ENCODE results near the gene PEAK1.

DNA sequence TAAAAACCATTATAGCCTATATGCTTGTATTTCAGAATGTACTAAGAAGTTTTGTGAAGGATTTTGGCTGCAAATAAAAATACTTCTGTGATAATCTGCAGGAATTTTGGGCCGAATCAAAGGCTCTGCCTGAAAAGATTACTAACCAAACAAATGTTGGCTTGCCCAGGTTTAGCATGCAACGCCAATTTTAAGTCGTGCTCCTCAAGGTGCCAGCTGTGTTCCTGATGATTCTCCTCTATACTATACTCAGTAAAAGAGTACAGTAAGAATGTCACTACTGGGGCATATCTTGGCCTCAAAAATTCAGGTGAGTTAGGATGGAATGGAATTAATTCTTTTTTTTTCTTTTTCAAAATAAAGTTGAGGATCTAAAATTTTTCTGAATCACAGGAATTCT is 198.2 kb downstream of the PEAK1 start:
- TF ChIP-seq, protein P1, sequence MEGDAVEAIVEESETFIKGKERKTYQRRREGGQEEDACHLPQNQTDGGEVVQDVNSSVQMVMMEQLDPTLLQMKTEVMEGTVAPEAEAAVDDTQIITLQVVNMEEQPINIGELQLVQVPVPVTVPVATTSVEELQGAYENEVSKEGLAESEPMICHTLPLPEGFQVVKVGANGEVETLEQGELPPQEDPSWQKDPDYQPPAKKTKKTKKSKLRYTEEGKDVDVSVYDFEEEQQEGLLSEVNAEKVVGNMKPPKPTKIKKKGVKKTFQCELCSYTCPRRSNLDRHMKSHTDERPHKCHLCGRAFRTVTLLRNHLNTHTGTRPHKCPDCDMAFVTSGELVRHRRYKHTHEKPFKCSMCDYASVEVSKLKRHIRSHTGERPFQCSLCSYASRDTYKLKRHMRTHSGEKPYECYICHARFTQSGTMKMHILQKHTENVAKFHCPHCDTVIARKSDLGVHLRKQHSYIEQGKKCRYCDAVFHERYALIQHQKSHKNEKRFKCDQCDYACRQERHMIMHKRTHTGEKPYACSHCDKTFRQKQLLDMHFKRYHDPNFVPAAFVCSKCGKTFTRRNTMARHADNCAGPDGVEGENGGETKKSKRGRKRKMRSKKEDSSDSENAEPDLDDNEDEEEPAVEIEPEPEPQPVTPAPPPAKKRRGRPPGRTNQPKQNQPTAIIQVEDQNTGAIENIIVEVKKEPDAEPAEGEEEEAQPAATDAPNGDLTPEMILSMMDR (IDR thresholded peaks at IDR 0.05), result no peak
- TF ChIP-seq POLR2A (IDR thresholded peaks at IDR 0.05), result no peak
